HL-60 (cell line): ENCODE measurements around the gene TSHZ2.

ENCODE experiments used
- POLR2AphosphoS5 ChIP-seq: IDR thresholded peaks from 2 replicates; pipeline ENCODE4 v1.6.1; 2012; ENCODE audit warnings: low read depth
- SPI1 ChIP-seq: IDR thresholded peaks from 2 replicates; pipeline ENCODE4 v1.6.1; 2012; ENCODE audit warnings: low read depth, mild to moderate bottlenecking, borderline replicate concordance
- TF ChIP-seq, protein P1 (sequence below): IDR thresholded peaks from one replicate; pipeline ENCODE4 v1.5.1; 2011; ENCODE audit warnings: low read length, control low read depth, inconsistent platforms; ENCODE audit not compliant: insufficient read depth
- TF ChIP-seq, protein P2 (sequence below): IDR thresholded peaks from 2 replicates; pipeline ENCODE4 v1.6.1; 2012; ENCODE audit warnings: low read depth; ENCODE audit not compliant: insufficient replicate concordance

DNA sequence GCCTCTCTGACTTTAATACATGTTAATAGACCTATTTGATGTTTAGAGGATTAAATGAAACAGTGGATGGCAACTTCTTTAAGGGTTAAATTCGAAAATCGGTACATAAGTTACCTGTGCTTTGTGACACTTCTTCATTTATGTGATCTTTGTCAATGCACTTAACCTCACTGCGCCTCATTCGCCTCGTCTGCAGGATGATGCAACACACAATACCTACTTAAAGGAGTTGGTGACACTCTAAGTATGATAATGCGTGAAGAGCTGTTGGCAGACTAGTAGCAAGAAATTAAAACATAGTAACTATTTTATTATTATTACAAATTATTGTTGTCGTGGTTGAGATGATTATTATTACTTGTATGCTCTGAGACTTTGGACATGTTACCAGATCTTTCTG lies 92.8 kb downstream of the TSHZ2 start:
- no peak for TF ChIP-seq POLR2AphosphoS5
- TF ChIP-seq, protein P1, sequence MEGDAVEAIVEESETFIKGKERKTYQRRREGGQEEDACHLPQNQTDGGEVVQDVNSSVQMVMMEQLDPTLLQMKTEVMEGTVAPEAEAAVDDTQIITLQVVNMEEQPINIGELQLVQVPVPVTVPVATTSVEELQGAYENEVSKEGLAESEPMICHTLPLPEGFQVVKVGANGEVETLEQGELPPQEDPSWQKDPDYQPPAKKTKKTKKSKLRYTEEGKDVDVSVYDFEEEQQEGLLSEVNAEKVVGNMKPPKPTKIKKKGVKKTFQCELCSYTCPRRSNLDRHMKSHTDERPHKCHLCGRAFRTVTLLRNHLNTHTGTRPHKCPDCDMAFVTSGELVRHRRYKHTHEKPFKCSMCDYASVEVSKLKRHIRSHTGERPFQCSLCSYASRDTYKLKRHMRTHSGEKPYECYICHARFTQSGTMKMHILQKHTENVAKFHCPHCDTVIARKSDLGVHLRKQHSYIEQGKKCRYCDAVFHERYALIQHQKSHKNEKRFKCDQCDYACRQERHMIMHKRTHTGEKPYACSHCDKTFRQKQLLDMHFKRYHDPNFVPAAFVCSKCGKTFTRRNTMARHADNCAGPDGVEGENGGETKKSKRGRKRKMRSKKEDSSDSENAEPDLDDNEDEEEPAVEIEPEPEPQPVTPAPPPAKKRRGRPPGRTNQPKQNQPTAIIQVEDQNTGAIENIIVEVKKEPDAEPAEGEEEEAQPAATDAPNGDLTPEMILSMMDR: no peak
- TF ChIP-seq, protein P2, sequence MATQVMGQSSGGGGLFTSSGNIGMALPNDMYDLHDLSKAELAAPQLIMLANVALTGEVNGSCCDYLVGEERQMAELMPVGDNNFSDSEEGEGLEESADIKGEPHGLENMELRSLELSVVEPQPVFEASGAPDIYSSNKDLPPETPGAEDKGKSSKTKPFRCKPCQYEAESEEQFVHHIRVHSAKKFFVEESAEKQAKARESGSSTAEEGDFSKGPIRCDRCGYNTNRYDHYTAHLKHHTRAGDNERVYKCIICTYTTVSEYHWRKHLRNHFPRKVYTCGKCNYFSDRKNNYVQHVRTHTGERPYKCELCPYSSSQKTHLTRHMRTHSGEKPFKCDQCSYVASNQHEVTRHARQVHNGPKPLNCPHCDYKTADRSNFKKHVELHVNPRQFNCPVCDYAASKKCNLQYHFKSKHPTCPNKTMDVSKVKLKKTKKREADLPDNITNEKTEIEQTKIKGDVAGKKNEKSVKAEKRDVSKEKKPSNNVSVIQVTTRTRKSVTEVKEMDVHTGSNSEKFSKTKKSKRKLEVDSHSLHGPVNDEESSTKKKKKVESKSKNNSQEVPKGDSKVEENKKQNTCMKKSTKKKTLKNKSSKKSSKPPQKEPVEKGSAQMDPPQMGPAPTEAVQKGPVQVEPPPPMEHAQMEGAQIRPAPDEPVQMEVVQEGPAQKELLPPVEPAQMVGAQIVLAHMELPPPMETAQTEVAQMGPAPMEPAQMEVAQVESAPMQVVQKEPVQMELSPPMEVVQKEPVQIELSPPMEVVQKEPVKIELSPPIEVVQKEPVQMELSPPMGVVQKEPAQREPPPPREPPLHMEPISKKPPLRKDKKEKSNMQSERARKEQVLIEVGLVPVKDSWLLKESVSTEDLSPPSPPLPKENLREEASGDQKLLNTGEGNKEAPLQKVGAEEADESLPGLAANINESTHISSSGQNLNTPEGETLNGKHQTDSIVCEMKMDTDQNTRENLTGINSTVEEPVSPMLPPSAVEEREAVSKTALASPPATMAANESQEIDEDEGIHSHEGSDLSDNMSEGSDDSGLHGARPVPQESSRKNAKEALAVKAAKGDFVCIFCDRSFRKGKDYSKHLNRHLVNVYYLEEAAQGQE: no peak
- TF ChIP-seq SPI1: no peak
